ENCODE results near the gene MS4A3.

MS4A3 gene

GRCh38 chr11:60078745-60079144 is 22.3 kb downstream of the MS4A3 start:
- Histone ChIP-seq H3K9me3 (ENCODE audit: control insufficient read depth, insufficient read depth, low read depth, low read length) (no peaks in the 10 kb centered on the region), H3K4me3 (ENCODE audit: low read depth, low read length) (no peak overlapping the region), H3K36me3 (ENCODE audit: control insufficient read depth in 2 of 2, insufficient read depth in 1 of 2, low read length in 2 of 2) (no peaks in the 10 kb centered on the region), H3K27ac (ENCODE audit: extremely low read depth, low read depth, low read length) (no peak overlapping the region), H3K4me1 (ENCODE audit: control insufficient read depth, insufficient read depth, low read length) (no peaks in the 10 kb centered on the region)
- POLR2A ChIA-PET = no interaction called here
- no peak for TF ChIP-seq MZF1 (tag by site-specific recombination; IDR thresholded peaks at IDR 0.05; ENCODE audit: borderline replicate concordance)
- TF ChIP-seq, protein P1, sequence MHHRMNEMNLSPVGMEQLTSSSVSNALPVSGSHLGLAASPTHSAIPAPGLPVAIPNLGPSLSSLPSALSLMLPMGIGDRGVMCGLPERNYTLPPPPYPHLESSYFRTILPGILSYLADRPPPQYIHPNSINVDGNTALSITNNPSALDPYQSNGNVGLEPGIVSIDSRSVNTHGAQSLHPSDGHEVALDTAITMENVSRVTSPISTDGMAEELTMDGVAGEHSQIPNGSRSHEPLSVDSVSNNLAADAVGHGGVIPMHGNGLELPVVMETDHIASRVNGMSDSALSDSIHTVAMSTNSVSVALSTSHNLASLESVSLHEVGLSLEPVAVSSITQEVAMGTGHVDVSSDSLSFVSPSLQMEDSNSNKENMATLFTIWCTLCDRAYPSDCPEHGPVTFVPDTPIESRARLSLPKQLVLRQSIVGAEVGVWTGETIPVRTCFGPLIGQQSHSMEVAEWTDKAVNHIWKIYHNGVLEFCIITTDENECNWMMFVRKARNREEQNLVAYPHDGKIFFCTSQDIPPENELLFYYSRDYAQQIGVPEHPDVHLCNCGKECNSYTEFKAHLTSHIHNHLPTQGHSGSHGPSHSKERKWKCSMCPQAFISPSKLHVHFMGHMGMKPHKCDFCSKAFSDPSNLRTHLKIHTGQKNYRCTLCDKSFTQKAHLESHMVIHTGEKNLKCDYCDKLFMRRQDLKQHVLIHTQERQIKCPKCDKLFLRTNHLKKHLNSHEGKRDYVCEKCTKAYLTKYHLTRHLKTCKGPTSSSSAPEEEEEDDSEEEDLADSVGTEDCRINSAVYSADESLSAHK (tag by site-specific recombination; IDR thresholded peaks at IDR 0.05) = no peak
- TF ChIP-seq ZNF549 (tag by site-specific recombination; IDR thresholded peaks at IDR 0.05) = no peak
- no peak for TF ChIP-seq ZNF555 (tag by site-specific recombination; conservative IDR thresholded peaks at IDR 0.05)
- no peak for TF ChIP-seq HIC1 (tag by site-specific recombination; IDR thresholded peaks at IDR 0.05)
- TF ChIP-seq ZNF140 (tag by site-specific recombination; IDR thresholded peaks at IDR 0.05) = no peak
- TF ChIP-seq KLF16 (tag by site-specific recombination; IDR thresholded peaks at IDR 0.05) = no peak
- no peak for TF ChIP-seq KLF10 (tag by site-specific recombination; IDR thresholded peaks at IDR 0.05)
- TF ChIP-seq KLF7 (tag by site-specific recombination; IDR thresholded peaks at IDR 0.05; ENCODE audit: borderline replicate concordance) = no peak
- CTCF ChIA-PET = no interaction called here

GRCh38 chr11:60080535-60080934 is 24.1 kb downstream of the MS4A3 start:
- H3K4me3 ChIP-seq (ENCODE audit: low read depth, low read length) = no peak overlapping the region
- H3K4me1 ChIP-seq (ENCODE audit: control insufficient read depth, insufficient read depth, low read length) = no peaks in the 10 kb centered on the region
- H3K36me3 ChIP-seq (ENCODE audit: control insufficient read depth in 2 of 2, insufficient read depth in 1 of 2, low read length in 2 of 2) = no peaks in the 10 kb centered on the region
- POLR2A ChIA-PET = no interaction called here
- no peak for TF ChIP-seq ZNF843 (tag by site-specific recombination; IDR thresholded peaks at IDR 0.05)
- TF ChIP-seq ZNF214 (tag by site-specific recombination; IDR thresholded peaks at IDR 0.05; ENCODE audit: borderline replicate concordance) = no peak
- no peak for TF ChIP-seq ZNF169 (tag by site-specific recombination; IDR thresholded peaks at IDR 0.05)
- TF ChIP-seq ZNF239 (tag by site-specific recombination; IDR thresholded peaks at IDR 0.05) = no peak
- TF ChIP-seq ZNF174 (tag by site-specific recombination; IDR thresholded peaks at IDR 0.05) = no peak
- TF ChIP-seq, protein P2, sequence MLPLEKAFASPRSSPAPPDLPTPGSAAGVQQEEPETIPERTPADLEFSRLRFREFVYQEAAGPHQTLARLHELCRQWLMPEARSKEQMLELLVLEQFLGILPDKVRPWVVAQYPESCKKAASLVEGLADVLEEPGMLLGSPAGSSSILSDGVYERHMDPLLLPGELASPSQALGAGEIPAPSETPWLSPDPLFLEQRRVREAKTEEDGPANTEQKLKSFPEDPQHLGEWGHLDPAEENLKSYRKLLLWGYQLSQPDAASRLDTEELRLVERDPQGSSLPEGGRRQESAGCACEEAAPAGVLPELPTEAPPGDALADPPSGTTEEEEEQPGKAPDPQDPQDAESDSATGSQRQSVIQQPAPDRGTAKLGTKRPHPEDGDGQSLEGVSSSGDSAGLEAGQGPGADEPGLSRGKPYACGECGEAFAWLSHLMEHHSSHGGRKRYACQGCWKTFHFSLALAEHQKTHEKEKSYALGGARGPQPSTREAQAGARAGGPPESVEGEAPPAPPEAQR (tag by site-specific recombination; IDR thresholded peaks at IDR 0.05) = no peak
- TF ChIP-seq ZNF473 (tag by site-specific recombination; IDR thresholded peaks at IDR 0.05) = no peak
- no peak for TF ChIP-seq ZFHX2 (tag by site-specific recombination; conservative IDR thresholded peaks at IDR 0.05)
- no peak for TF ChIP-seq ZNF707 (tag by site-specific recombination; IDR thresholded peaks at IDR 0.05)
- TF ChIP-seq ZNF548 (tag by site-specific recombination; IDR thresholded peaks at IDR 0.05) = no peak
- TF ChIP-seq ZNF26 (tag by site-specific recombination; IDR thresholded peaks at IDR 0.05) = no peak
- TF ChIP-seq, protein P3, sequence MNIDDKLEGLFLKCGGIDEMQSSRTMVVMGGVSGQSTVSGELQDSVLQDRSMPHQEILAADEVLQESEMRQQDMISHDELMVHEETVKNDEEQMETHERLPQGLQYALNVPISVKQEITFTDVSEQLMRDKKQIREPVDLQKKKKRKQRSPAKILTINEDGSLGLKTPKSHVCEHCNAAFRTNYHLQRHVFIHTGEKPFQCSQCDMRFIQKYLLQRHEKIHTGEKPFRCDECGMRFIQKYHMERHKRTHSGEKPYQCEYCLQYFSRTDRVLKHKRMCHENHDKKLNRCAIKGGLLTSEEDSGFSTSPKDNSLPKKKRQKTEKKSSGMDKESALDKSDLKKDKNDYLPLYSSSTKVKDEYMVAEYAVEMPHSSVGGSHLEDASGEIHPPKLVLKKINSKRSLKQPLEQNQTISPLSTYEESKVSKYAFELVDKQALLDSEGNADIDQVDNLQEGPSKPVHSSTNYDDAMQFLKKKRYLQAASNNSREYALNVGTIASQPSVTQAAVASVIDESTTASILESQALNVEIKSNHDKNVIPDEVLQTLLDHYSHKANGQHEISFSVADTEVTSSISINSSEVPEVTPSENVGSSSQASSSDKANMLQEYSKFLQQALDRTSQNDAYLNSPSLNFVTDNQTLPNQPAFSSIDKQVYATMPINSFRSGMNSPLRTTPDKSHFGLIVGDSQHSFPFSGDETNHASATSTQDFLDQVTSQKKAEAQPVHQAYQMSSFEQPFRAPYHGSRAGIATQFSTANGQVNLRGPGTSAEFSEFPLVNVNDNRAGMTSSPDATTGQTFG (tag by site-specific recombination; IDR thresholded peaks at IDR 0.05; ENCODE audit: borderline replicate concordance) = no peak
- TF ChIP-seq, protein P4, sequence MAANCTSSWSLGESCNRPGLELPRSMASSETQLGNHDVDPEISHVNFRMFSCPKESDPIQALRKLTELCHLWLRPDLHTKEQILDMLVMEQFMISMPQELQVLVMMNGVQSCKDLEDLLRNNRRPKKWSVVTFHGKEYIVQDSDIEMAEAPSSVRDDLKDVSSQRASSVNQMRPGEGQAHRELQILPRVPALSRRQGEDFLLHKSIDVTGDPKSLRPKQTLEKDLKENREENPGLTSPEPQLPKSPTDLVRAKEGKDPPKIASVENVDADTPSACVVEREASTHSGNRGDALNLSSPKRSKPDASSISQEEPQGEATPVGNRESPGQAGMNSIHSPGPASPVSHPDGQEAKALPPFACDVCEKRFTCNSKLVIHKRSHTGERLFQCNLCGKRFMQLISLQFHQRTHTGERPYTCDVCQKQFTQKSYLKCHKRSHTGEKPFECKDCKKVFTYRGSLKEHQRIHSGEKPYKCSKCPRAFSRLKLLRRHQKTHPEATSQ (tag by site-specific recombination; IDR thresholded peaks at IDR 0.05) = no peak
- TF ChIP-seq INSM2 (tag by site-specific recombination; IDR thresholded peaks at IDR 0.05) = no peak
- H3K27ac ChIP-seq (ENCODE audit: extremely low read depth, low read depth, low read length) = no peak overlapping the region
- H3K9me3 ChIP-seq (ENCODE audit: control insufficient read depth, insufficient read depth, low read depth, low read length) = no peaks in the 10 kb centered on the region
- CTCF ChIA-PET = no interaction called here
